NCI-H2227 treated with DMSO at 0.1 percent for 48 hours (cell line): Measurements from ENCODE around the gene CDKN2B-AS1.

ENCODE experiments used
- DNase-seq: peaks from one replicate; lab custom pipeline; 2025; lab: John Stamatoyannopoulos, UW

The CDKN2B-AS1 gene

GRCh38 chr9:22117511-22118384 lies 123.2 kb downstream of the CDKN2B-AS1 start:
- DNase-seq = no peak

GRCh38 chr9:22118810-22119521 lies 124.4 kb downstream of the CDKN2B-AS1 start:
- DNase-seq = no peak

GRCh38 chr9:22119522-22120158 lies 125.0 kb downstream of the CDKN2B-AS1 start:
- DNase-seq = peak; percentile 38

- no peak for DNase-seq
Observed at GRCh38 chr9:22120159-22120549, 125.6 kb downstream of the CDKN2B-AS1 start.

- DNase-seq = no peak
Observed at GRCh38 chr9:22120595-22120994, 126.0 kb downstream of the CDKN2B-AS1 start.

GRCh38 chr9:22124263-22125011 lies 129.8 kb downstream of the CDKN2B-AS1 start:
- DNase-seq = no peak

- DNase-seq = no peak
Observed at GRCh38 chr9:22129133-22129532, 134.5 kb downstream of the CDKN2B-AS1 start.

GRCh38 chr9:22129633-22130032 lies 135.0 kb downstream of the CDKN2B-AS1 start:
- no peak for DNase-seq

- no peak for DNase-seq
Observed at GRCh38 chr9:22131817-22132216, 137.2 kb downstream of the CDKN2B-AS1 start.

- DNase-seq = no peak
Observed at GRCh38 chr9:22134390-22134789, 139.8 kb downstream of the CDKN2B-AS1 start.

GRCh38 chr9:22136461-22137096 lies 142.0 kb downstream of the CDKN2B-AS1 start:
- no peak for DNase-seq

GRCh38 chr9:22138956-22139660 lies 144.5 kb downstream of the CDKN2B-AS1 start:
- no peak for DNase-seq

- no peak for DNase-seq
Observed at GRCh38 chr9:22141908-22142307, 147.3 kb downstream of the CDKN2B-AS1 start.

GRCh38 chr9:22142671-22143070 lies 148.1 kb downstream of the CDKN2B-AS1 start:
- DNase-seq = no peak

- no peak for DNase-seq
Observed at GRCh38 chr9:22143799-22144625, 149.4 kb downstream of the CDKN2B-AS1 start.

- no peak for DNase-seq
Observed at GRCh38 chr9:22146604-22147003, 152.0 kb downstream of the CDKN2B-AS1 start.

GRCh38 chr9:22147813-22148527 lies 153.4 kb downstream of the CDKN2B-AS1 start:
- DNase-seq = no peak

GRCh38 chr9:22148528-22148875 lies 153.9 kb downstream of the CDKN2B-AS1 start:
- DNase-seq = no peak

GRCh38 chr9:22148876-22149637 lies 154.5 kb downstream of the CDKN2B-AS1 start:
- no peak for DNase-seq
